ENCODE results near the gene VWA1.
A peak's percentile ranks its signal among the peaks of the same experiment; 100 is the strongest.
"Not testable (repeated sequence)": the region's sequence is repeated elsewhere in the genome, so short reads cannot be mapped to it uniquely, and the experiment has no call there.

Gene VWA1

DNA sequence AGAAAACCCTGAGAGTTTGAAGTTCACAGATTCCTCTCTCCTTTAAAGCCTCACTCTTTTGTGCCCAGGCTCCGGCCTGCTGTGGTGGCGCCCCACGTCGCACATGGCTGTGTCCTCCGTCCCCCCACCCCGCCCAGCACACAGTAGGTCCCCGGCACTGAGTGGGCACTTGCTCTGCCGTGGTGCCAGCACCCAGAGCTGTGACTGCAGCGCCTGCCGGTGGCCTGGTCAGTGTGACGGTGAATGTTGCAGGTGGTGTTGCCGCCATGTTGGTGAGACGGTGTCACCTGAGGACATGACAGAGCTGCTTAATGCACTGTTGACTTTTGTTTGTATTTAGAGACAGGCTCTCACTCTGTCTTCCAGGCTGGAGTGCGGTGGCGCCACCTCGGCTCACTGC lies 17.4 kb downstream of the VWA1 start:
- no peak for DNase-seq (ENCODE audit: extremely low spot score, insufficient read length, low read depth)
- FAIRE-seq: no peak

- not testable (repeated sequence) for FAIRE-seq; DNase-seq (ENCODE audit: extremely low spot score, insufficient read length, low read depth)
These were observed 19.0 kb downstream of the VWA1 start for GRCh38 chr1:1454286-1455056.

DNA sequence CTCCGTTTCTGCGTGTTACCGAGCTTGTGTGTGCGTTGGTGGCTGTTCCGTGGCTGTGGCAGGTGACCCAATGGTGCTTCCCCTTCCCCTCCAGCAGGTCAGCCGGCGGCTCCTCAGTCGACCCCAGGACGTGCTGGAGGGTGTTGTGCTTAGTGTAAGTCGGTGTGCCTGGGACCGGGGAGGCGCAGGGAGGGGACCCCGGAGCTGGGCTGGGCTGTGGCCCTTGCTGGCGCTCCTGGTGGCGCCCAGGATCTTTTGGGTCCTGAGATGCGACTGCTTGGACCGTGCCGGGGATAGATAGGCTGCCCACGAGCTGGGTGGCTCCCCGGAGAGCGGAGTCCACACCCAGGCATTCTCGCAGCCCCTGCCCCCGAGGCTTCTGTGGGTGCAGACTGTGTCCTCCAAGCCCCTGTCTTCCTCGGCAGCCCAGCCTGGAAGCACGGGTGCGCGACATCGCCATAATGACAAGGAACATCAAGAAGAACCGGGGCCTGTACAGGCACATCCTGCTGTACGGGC lies 19.9 kb downstream of the VWA1 start:
- FAIRE-seq (no peak), DNase-seq (ENCODE audit: extremely low spot score, insufficient read length, low read depth) (no peak)

DNA sequence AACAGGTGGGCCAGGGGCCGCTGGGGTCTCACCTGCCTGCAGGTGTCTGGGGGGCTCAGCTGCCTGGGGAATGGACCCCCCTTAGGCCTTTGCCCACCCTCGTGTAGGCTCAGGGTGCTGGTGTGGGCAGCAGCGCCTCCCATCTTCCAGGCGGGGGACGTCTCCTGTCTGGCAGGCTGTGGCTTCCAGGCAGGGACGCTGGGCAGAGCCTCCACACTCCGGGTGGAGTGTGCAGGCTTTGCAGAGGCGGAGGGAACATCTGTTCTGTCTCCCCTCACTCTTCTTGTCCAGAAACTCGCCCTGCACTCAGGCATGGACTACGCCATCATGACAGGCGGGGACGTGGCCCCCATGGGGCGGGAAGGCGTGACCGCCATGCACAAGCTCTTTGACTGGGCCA lies 20.4 kb downstream of the VWA1 start:
- not testable (repeated sequence) for DNase-seq (ENCODE audit: extremely low spot score, insufficient read length, low read depth); FAIRE-seq

- not testable (repeated sequence) for DNase-seq (ENCODE audit: extremely low spot score, insufficient read length, low read depth); FAIRE-seq
These were observed 21.3 kb downstream of the VWA1 start for GRCh38 chr1:1456683-1457255.

DNA sequence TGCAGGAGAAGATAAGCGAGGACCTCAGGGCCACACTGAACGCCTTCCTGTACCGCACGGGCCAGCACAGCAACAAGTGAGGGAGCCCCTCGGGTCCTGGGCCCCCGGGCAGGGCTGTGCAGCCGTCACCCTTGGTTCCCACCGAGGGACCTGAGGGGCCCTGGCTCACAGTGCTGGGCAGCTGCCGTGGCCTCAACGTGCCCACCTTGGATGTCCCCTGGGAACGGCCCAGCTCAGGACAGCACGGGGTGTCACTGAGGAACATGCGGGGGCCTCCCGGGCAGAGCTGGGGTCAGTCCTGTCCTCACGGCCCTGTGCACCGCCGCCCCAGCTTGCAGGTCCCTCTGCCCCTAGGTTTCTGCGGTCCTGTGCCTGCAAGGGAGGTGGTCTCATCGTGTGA lies 23.7 kb downstream of the VWA1 start:
- not testable (repeated sequence) for FAIRE-seq

DNA sequence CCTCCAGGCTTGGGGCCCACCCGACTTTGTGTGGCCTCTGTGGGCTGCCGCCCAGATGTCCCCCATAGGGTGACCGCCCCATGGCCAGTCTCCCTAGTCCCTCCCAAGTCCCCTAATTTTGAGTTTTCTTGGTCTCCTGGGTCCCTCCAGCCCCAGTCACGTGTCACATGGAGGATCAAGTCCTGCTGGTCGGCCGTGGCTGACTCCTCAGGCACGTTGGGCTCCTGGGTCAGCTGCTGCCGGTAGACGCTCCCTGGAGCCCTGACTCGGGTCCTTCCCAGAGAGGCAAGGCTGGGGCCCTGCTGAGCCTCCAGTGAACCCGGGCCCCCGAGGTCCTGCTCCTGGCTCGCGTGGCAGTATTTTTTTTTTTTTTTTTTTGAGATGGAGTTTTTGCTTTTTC lies 24.2 kb downstream of the VWA1 start:
- FAIRE-seq; DNase-seq (ENCODE audit: extremely low spot score, insufficient read length, low read depth): not testable (repeated sequence)

More for the DNA sequence above, 23.7 kb downstream of the VWA1 start:
- not testable (repeated sequence) for DNase-seq (ENCODE audit: extremely low spot score, insufficient read length, low read depth)

- FAIRE-seq (no peak), DNase-seq (ENCODE audit: extremely low spot score, insufficient read length, low read depth) (no peak)
These were observed 25.1 kb downstream of the VWA1 start for GRCh38 chr1:1460540-1461130.

DNA sequence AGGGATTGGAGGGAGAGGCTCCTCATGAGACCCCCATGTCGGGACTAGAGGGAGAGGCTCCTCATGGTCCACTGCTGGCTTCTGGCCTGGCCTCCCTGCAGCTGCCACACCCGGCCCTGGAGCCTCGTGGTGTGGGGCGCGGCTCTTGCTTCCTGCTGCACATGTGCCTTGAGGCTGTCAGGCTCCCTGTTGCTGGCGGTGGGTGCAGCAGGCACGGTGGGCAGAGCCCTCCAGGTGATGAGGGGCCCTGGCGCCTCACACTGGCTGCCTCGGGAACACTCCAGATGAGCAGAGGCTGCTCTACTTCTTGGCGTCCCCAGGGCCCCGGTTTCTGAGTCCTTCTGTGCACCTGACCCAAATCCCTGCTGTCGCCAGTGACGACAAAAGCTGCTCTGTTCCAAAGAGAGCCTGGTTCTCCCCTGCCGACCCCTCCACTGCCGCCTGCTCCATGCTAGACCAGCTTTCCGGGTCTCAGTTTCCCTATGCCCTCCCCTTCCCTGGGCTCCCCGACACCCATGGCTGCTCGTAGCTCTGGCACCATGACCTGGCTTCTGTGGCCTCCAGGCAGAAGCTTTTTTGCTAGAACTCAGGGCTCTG lies 26.3 kb downstream of the VWA1 start:
- no peak for DNase-seq (ENCODE audit: extremely low spot score, insufficient read length, low read depth)
- FAIRE-seq: no peak

DNA sequence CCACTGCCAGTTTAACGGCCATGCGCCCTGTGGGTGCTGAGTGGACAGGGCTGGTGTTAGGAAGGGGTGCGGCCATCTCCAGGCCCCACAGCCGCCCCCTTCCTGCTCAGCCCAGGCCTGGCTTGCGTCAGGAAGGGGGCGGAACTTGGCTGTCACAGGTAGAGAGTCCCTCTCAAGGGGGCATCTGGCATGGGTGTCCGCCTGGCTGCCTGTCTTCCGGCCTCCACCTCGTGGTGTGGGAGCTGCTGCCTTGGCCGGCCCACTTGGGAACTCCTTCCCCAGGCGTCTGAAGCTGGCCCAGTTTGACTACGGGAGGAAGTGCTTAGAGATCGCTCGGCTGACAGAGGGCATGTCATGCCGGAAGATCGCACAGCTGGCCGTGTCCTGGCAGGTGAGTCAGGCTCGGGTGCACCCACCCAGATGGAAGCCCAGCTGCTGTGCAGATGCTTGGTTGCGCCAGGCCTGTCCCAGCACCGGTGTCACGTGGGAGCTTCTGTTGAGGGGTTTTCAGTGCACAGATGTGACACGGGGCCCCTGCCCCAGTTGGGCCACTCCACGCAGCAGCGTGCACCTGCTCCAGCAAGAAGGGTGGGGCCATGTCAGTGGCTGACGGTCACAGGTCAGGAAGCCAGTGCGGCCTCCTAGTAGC lies 27.0 kb downstream of the VWA1 start:
- FAIRE-seq (no peak), DNase-seq (ENCODE audit: extremely low spot score, insufficient read length, low read depth) (no peak)

DNA sequence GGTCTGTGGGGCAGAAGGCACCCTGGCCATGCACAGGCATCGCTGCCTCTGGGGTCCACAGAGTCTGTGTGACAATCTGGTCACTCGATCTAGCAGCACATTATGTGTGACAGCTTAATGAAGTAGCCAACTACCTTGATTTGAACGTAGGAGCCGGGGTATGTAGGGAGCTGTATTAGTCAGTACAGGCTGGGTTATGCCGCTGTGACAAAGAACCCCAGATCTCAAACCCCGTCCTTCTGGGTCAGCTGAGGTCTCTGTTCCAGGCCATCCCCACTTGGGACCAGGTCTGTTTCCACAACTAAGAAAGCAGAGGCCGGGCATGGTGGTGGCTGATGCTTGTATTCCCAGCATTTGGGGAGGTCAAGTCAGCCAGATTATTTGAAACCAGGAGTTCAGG lies 27.8 kb downstream of the VWA1 start:
- FAIRE-seq: no peak
- no peak for DNase-seq (ENCODE audit: extremely low spot score, insufficient read length, low read depth)

DNA sequence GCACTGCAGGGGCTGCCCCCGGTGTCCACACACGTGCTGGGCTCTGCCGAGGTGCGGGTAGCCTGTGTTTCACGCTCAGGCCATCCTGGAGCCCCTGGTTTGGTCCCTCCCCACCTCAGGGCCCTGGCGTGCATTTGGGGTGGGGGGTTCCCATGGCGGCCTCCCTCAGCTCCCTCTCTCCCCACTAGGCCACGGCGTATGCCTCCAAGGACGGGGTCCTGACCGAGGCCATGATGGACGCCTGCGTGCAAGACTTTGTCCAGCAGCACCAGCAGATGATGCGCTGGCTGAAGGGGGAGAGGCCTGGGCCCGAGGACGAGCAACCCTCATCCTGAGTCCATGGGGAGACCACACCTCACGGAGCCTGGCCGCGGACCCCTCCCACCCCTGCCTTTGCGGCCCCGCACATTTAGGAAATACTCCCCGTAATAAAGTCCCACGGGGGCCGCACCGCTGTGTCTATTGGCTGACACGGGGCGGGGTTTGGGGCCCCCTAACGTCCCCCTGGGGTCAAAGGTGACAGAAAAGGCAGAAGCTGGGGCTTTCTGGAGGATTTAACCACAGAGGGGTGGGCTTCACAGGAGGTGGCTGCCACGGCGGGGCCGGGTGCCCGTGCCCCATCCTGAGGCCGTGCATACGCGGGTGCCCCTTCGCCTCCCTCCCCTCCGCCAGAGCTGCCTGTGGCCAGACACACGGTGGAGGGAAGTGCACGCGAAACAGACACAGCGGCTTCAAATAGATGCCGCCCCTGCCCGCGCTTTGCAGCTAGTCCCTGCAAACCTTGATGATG lies 32.9 kb downstream of the VWA1 start:
- DNase-seq (ENCODE audit: extremely low spot score, insufficient read length, low read depth): not testable (repeated sequence)

GRCh38 chr1:1470626-1471388 lies 35.3 kb downstream of the VWA1 start:
- no peak for FAIRE-seq

More for the DNA sequence above, 32.9 kb downstream of the VWA1 start:
- FAIRE-seq: not testable (repeated sequence)

DNA sequence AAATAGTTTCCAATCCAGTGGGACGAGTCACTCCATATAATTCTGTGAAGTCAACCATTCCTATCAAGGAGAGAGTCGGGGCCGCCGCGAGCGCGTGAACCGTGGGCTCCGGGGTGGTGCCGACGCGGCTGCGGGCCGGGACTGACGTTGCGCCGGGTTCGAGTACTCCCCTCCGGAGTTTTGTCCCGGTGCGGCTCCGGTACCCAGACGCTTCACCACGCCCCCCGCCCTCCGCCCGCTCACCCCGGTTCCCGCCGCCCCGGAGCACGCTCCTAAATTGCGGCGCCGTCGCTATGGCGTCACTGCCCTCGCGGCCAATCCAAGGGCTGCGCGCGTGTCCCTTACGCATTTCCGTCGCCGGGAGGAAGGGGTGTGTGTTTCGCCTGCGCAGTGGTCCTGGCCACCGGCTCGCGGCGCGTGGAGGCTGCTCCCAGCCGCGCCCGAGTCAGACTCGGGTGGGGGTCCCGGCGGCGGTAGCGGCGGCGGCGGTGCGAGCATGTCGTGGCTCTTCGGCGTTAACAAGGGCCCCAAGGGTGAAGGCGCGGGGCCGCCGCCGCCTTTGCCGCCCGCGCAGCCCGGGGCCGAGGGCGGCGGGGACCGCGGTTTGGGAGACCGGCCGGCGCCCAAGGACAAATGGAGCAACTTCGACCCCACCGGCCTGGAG lies 36.0 kb downstream of the VWA1 start, which contains the start of gene ATAD3B:
ATAD3B (plus strand) TSS at position 377 of the 664 bp plus-strand sequence; CDS start at position 497, 120 bp downstream.
- DNase-seq (ENCODE audit: extremely low spot score, insufficient read length, low read depth) (peak; percentile 94), FAIRE-seq (peak; percentile 87)

More at GRCh38 chr1:1470626-1471388, 35.3 kb downstream of the VWA1 start:
- no peak for DNase-seq (ENCODE audit: extremely low spot score, insufficient read length, low read depth)

DNA sequence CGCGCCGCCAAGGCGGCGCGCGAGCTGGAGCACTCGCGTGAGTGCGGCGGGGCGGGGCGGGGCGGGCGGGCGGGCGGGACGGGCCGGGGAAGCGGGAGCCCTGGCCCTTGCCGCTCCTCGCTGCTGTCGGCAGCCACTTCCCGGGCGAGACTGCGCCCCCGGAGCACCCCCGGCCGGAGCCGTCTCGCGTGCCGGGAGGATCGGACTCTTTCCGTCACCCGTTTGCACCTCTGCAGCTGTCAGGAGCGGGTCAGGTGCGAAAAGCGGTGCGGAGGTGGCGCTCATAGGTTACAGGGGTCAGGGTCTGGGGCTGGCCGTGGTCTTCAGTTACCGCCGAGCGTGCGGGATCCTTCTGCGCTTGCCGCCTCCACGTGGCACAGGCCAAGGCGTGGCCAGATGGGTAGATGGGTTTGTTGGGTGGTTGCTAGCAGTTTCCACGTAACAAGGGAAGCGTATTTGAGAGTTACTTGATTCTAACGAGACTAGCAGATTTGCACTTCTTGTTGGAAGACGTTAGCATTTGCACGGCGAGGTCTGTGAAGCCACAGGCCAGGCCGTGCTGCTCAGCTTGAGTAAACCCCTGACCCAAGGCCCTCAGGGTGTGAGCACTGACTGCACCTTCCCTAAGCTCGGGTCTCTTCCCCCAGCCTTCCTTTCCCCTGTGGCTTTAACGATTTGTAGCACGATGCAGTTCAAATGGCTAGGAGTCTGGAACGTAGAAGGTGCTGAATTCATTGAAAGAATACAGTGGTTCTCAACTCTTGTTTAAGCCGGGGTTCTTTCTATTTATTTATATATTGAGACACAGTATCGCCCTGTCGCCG lies 36.8 kb downstream of the VWA1 start:
- DNase-seq (ENCODE audit: extremely low spot score, insufficient read length, low read depth): not testable (repeated sequence)
- peak; percentile 66 for FAIRE-seq

- not testable (repeated sequence) for DNase-seq (ENCODE audit: extremely low spot score, insufficient read length, low read depth); FAIRE-seq
These were observed 40.5 kb downstream of the VWA1 start for GRCh38 chr1:1476011-1476410.

GRCh38 chr1:1477206-1477605 lies 41.7 kb downstream of the VWA1 start:
- no peak for FAIRE-seq

More at GRCh38 chr1:1477206-1477605, 41.7 kb downstream of the VWA1 start:
- no peak for DNase-seq (ENCODE audit: extremely low spot score, insufficient read length, low read depth)
